Endothelial cell of umbilical vein (primary cell): Measurements from ENCODE around the gene TSPAN18.

ENCODE experiments used
- CTCF ChIP-seq, 2 donors: IDR thresholded peaks; 1 replicate in 1 of 2; 2 replicates in 1 of 2; pipeline ENCODE4 v1.5.1; 2011; ENCODE audit warnings: low read length in 2 of 2, mild to moderate bottlenecking in 2 of 2, moderate library complexity in 2 of 2, control low read depth in 1 of 2, inconsistent platforms in 1 of 2, low read depth in 1 of 2; ENCODE audit not compliant: insufficient read depth in 1 of 2; ENCODE audit errors: extremely low read depth in 1 of 2
- EZH2 ChIP-seq: IDR thresholded peaks from 2 replicates; pipeline ENCODE4 v1.6.1; 2012; ENCODE audit warnings: borderline replicate concordance, low read depth, mild to moderate bottlenecking, moderate library complexity, low read length, inconsistent platforms; ENCODE audit not compliant: severe bottlenecking
- FOS ChIP-seq: IDR thresholded peaks from 2 replicates; pipeline ENCODE4 v1.6.1; 2011; ENCODE audit warnings: mild to moderate bottlenecking, low read length, moderate library complexity, borderline replicate concordance; ENCODE audit not compliant: insufficient read depth
- JUN ChIP-seq: IDR thresholded peaks from 2 replicates; pipeline ENCODE4 v1.6.1; 2011; ENCODE audit warnings: borderline replicate concordance, low read depth; ENCODE audit not compliant: insufficient read length, insufficient read depth
- MAX ChIP-seq: IDR thresholded peaks from 2 replicates; pipeline ENCODE4 v1.6.1; 2011; ENCODE audit not compliant: insufficient read depth, insufficient read length
- MYC ChIP-seq: IDR thresholded peaks from one replicate; pipeline ENCODE4 v1.6.1; 2011; ENCODE audit warnings: mild to moderate bottlenecking, low read depth, low read length
- POLR2A ChIP-seq: IDR thresholded peaks from 2 replicates; pipeline ENCODE4 v1.6.1; 2012; ENCODE audit warnings: low read depth, mild to moderate bottlenecking, control low read depth, low read length
- POLR2AphosphoS5 ChIP-seq: IDR thresholded peaks from 2 replicates; pipeline ENCODE4 v1.6.1; 2012; ENCODE audit warnings: low read depth, mild to moderate bottlenecking, control low read depth, low read length, moderate library complexity; ENCODE audit not compliant: insufficient read depth

GRCh38 chr11:44901120-44901633, 174.4 kb downstream of the TSPAN18 start:
- TF ChIP-seq CTCF (IDR thresholded peaks at IDR 0.05; ENCODE audit: extremely low read depth in 1 of 2, insufficient read depth in 1 of 2, low read depth in 1 of 2, low read length in 2 of 2): no peak
- no peak for TF ChIP-seq JUN
- no peak for TF ChIP-seq EZH2
- no peak for TF ChIP-seq POLR2AphosphoS5
- TF ChIP-seq POLR2A: no peak
- no peak for TF ChIP-seq MAX
- no peak for TF ChIP-seq FOS
- no peak for TF ChIP-seq MYC
